ENCODE results near the gene HSFX4.
"Not testable (repeated sequence)": the region's sequence is repeated elsewhere in the genome, so short reads cannot be mapped to it uniquely, and the experiment has no call there.

HSFX4 gene

GRCh38 chrX:149937871-149938426 is 8.6 kb downstream of the HSFX4 start:
- peak; percentile 15 for DNase-seq (ENCODE audit: low spot score)

GRCh38 chrX:149938427-149938880 is 9.1 kb downstream of the HSFX4 start, which contains the start of gene EOLA2:
TSS of gene EOLA2 (minus strand) at chrX:149938491. CDS start at chrX:149933874, 4,617 bp downstream.
- DNase-seq (ENCODE audit: low spot score), result peak; percentile 72

- peak; percentile 77 for DNase-seq (ENCODE audit: low spot score)
These were observed 9.7 kb downstream of the HSFX4 start for GRCh38 chrX:149938881-149939654.

- DNase-seq (ENCODE audit: low spot score), result no peak
These were observed 10.2 kb downstream of the HSFX4 start for GRCh38 chrX:149939655-149939904.

GRCh38 chrX:149939905-149940673 is 10.7 kb downstream of the HSFX4 start:
- DNase-seq (ENCODE audit: low spot score), result peak; percentile 77

GRCh38 chrX:149940674-149941024 is 11.3 kb downstream of the HSFX4 start:
- DNase-seq (ENCODE audit: low spot score), result not testable (repeated sequence)

GRCh38 chrX:149945087-149945670 is 15.8 kb downstream of the HSFX4 start:
- DNase-seq (ENCODE audit: low spot score), result not testable (repeated sequence)

GRCh38 chrX:149945820-149946219 is 16.4 kb downstream of the HSFX4 start:
- not testable (repeated sequence) for DNase-seq (ENCODE audit: low spot score)

GRCh38 chrX:149946932-149947331 is 17.6 kb downstream of the HSFX4 start:
- DNase-seq (ENCODE audit: low spot score), result not testable (repeated sequence)

GRCh38 chrX:149948016-149948415 is 18.6 kb downstream of the HSFX4 start:
- DNase-seq (ENCODE audit: low spot score), result no peak

- DNase-seq (ENCODE audit: low spot score), result no peak
These were observed 20.5 kb downstream of the HSFX4 start for GRCh38 chrX:149949743-149950436.

- peak; percentile 21 for DNase-seq (ENCODE audit: low spot score)
These were observed 21.3 kb downstream of the HSFX4 start for GRCh38 chrX:149950681-149951080.

- DNase-seq (ENCODE audit: low spot score), result no peak
These were observed 32.2 kb downstream of the HSFX4 start for GRCh38 chrX:149961572-149961971.

- no peak for DNase-seq (ENCODE audit: low spot score)
These were observed 32.6 kb downstream of the HSFX4 start for GRCh38 chrX:149962010-149962409.

GRCh38 chrX:149962859-149963757 is 33.7 kb downstream of the HSFX4 start:
- peak; percentile 68 for DNase-seq (ENCODE audit: low spot score)

- no peak for DNase-seq (ENCODE audit: low spot score)
These were observed 49.8 kb downstream of the HSFX4 start for GRCh38 chrX:149979126-149979644.
